Measurements from ENCODE around the gene NEDD9.

NEDD9 gene

DNA sequence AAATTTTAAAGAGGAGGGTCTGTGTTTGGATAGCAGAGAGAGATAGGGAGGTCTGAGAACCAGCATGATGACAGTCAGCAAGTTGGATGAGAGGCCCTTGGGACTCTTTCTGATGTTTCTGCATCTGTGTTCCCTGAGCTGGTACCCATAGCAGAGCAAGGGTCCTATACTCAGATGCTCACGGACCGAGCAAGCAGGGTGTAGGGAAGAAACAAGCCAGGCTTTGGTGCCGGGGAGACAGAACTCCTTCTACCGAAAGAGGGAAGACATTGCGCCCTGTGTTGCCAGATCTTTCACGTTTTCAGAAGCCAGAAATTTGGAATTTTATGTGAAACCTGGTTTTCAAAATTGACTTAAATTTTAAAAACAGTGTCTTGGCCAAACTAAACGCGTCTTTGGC lies 34.6 kb downstream of the NEDD9 start:
- no peak for DNase-seq

DNA sequence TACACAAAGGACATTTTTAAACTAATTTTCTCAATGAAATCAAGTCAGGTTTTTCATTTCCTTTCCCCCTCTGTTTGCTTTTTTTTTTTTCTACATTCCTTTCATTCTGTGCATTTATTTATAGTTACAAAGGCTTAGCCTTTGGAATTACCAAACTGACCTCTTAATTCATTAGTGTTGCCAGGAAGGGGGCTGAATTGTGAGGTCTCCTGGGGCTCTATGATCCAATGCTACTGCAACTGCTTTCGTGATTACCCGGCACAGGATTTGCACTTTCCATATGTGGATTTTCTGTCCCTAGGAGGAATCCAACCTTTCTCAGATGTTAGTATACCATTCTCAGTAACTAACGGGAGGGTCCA lies 35.3 kb downstream of the NEDD9 start:
- DNase-seq = no peak

- no peak for DNase-seq
These were observed 35.8 kb downstream of the NEDD9 start for GRCh38 chr6:11196511-11197174.

GRCh38 chr6:11194356-11195218 lies 37.9 kb downstream of the NEDD9 start:
- DNase-seq = no peak

DNA sequence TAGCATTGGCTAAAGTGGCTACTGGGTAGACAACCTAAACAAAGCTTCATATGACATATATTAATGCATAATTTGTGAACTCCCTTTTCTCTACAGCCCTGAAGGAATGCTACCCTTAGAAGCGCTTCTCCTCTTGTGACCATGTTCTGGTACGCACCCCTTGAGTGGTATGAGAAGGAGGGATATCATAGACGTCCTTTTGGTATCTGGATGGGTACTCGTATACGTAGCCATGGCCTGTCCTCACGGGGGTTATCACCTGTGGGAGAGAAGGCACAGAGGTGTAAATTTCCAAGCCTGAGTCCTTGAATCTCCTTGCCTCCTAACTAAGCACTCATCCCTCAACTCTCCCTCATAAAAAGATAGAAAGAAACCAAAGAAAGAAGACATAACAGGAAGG lies 39.0 kb downstream of the NEDD9 start:
- no peak for DNase-seq

- DNase-seq = no peak
These were observed 40.3 kb downstream of the NEDD9 start for GRCh38 chr6:11192167-11192566.

DNA sequence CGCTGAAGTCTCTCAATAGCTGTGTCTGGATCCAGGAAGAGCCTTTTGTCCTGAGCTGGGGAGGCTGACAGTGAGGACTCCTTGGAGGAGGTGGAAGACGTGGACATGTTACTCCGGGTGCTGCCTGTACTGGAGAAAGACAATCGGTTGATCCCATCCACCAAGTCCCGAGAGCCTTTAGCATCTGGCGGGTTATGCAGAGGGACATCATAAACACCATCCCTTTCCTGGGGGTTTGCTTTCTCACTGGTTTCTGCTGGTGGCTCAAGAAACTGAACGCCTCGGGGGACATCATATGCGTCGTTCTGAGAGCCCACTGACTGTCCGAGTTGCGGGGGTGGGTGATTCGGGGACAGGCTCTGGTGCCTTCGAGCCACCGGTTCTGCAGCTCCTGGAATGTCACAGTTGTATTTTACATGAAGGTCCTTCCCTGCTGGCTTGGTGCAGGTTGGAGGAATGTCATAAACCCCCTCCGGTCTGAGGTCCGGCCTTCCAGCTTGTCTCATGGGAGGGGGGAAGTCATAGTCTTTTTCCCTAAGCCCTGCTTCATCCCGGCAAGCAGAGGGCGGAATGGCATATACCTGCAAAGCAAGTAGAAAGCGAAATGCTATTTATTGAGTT lies 41.7 kb downstream of the NEDD9 start:
- DNase-seq = no peak

- DNase-seq = no peak
These were observed 42.4 kb downstream of the NEDD9 start for GRCh38 chr6:11189865-11190624.

DNA sequence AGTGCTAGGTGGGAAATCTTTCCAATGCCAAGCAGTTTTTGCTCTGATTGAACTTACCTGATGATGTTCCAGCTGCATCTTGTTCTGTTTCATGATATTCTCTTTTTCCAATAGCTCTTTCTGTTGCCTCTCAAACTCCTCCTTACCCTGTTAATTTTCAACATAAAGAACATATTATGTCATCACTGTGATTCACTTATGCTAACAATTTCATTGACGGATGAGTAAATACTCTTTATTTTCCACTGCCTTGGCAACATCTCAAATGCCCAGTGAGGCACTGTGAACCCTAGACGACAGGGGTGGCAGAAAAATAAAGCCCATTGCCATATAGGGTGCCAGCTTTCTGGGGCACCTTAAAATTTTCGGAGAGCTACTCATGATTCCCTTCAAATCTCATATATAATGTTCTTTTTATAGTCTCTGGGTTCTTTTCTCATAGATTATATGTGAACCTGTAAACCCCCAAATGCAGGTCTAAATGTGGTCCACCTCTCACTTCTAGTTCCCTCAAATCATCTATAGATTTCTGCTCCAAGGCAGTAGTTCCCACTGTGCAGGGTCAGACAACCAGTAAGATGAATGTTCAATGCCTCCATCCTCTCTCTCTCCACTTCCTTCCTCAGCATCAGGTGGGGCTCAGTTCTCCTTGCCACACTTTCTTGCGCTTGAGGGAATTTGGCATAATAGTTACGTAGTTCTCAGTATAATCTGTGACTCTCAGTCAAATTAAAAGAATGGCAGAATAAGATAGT lies 44.1 kb downstream of the NEDD9 start:
- DNase-seq = no peak

DNA sequence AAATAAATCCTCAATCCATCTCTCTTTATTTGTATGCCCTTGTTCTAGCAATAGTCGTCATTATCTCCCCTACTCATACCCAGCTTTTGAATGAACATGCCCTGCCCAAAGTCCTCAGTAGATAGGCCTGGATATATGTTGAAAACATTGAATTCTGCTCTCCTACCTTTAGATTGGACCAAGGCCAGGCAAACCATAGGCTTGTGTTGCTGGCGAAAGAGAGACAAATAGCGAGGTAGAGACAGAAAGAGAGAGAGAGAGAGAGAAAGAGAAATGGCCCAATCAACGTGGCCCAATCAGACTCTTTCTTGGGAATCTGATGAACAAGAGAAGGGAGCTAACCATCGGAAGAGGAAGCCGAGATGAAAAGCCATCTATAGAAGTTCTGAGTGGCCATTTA lies 45.2 kb downstream of the NEDD9 start:
- no peak for DNase-seq

DNA sequence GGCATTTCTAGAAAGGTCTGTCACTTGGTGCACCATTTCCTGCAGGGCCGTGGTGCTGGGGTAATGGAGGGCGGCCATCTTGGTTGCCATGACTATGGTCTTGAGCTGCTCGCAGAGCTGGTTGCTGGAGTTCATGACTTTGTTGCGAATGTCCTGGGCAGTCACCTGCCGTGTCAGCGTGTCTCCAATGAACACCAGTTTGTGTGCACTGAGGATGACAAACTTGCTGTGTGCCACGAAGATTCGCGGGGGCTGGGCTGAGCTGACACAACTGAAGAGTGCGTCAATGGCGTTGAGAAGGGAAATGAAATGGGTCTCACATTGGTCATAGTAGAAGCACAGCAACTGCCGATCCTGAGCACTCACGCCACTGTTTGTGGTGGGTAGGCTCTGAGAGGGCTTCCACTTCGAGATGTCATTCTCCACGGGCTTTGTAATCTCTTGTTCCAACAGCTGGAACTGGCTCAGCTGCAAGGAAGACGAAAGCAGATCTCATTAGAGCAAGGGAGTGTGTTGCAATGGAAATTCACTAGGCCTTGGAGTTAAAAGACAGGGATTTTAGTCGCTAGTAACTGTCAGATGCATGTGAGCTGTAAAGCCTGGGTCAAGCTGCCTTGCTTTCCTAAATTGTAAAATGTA lies 47.1 kb downstream of the NEDD9 start:
- no peak for DNase-seq

GRCh38 chr6:11183761-11184362 lies 48.6 kb downstream of the NEDD9 start:
- DNase-seq = no peak

DNA sequence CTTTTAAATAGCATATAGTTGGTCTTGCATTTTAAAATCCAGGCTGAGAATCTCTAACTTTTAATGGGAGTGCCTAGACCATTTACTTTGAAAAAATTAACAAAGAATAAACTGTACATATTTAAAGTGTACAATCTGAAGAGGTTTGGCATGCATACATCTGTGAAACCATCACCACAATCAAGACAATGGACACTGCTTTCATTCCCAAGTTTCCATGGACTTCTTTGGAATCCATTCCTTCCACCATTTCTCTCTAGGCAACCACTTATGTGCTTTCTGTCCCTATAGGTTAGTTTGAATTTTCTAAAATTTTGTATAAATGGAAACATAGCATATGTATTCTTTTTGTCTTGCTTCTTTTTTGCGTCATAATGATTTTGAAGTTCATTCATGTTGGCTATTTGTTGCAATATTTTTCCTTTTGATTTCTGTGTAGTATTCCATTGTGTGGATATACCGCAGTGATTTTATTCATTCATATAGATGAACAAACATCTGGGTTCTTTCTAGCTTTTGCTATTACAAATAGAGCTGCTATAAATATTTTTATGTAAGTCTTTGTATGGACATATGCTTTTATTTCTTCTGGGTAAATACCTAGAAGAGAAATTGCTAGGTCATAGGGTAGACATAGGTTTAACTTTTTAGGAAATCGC lies 50.9 kb downstream of the NEDD9 start:
- DNase-seq = no peak

DNA sequence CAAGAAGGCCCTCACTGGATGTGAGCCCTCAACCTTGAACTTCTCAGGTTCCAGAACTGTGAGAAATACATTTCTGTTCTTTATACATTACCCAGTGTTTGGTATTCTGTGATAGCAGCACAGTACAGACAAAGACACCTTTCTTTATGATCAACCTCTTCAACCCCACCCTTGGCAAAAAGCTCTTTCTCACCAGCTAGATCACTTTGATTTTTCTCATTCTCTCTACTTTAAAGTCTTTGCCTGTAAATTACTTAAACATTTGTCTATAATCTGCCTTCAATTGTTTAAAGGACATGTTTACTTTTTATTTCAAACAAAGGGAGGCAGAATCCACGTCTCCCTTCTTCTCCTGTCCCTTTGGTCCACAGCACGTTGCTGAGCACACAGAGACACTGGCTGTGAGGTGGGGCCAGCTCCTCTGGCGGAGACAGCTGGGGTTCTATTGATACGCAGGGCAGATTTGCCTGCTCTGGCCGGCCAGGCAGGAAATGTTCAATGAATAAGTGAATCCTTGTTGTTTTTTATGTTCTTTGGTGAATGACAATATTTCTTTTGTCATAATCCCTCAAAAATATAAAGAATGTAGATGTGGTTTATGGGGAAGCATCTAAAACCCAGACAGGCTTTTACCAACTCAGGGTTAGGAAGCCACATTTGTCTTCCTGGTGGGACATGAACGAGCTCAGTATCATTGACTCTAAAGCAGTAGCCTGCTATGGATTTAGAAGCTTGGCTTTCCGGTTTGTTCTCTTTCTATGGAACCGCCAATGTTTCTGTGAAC lies 52.9 kb downstream of the NEDD9 start:
- DNase-seq = no peak

DNA sequence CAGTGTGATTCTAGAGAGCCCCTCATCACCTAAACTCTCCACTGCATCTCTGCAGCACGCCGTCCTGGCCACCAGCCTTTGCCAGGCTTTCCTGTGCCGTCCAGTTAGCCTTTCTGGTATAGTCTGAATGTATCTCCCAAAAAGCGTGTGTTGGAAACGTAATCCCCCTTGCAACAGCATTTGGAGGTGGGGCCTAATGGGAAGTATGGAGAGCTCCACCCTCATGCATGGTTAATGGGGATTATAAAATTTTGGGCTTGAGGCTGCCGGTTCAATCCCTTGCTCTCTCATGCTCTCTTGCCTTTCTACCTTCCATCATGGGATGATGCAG lies 53.4 kb downstream of the NEDD9 start:
- DNase-seq = no peak

DNA sequence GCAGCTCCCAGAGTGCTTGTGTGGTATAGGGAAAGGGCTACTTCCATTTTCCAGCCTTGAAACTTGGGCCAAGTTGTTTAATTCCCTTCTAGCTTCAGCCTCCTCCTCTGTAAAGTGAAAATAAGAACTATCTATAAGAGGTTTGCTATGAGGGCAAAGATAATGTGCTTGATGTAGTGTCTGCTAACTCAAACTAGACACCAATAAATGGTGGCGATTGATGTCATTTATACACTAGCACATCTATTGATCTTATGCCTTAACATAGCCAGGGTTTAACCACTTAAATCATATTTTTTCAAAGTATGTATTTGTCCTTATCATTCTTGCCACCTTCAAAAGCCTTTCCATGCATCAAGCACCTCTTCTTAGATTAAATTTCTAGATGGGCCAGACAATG lies 55.2 kb downstream of the NEDD9 start:
- DNase-seq = no peak

DNA sequence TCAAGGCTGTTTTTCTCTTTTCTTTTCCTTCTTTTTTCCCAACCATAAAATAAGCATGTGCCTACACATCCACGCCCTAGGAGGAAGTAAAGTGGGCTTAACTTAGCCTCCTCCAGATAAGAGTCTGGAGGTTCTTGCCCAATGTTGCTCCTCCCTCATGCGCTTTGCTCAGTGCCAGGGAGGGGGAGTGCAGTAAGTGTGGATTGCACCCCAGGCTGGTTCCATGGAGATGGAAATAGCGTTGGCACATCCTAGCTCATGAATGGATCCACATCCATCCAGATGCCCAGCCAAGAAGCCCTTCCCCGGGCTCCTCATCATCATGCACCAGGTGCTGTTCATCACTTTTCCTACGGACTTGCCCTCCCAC lies 58.2 kb downstream of the NEDD9 start:
- no peak for DNase-seq

DNA sequence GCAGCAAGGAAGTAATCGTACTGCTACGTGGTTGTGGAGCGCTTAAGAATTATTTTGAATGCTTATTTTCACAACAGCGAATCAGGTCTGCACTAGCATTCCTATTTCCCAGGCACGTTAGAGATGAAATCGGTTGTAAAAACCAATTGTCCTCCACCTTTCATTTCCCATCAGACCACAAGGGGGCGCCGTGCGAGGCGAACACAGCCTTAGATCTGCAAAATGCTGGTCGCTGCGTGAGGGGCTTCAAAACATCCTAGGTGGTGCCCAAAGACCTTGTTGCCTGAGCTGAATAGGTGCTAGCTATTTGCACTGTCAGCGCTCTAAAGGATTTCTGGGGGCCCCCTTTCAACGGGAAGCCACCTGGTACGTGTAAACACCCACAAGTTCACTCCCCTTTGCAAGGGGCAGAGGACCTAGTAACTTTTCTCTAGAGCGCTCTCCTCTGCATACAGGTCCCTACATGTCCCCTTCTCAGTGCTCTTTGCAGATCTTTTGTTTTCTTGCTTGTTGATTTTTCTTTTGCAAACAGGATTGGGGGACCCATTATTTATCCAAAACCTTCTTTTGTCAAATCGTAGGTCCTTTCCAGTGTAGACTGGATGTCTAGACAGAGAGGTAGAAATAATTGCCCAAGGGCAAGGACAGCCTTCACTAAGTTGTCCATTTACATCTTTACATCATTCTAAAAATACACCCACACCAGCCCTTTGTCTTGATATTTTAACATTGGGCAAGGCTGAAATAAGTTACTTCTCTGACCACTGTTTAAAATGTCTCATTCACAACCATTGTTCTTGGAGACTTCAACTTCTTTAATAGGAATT lies 59.8 kb downstream of the NEDD9 start:
- DNase-seq = peak; percentile 73

DNA sequence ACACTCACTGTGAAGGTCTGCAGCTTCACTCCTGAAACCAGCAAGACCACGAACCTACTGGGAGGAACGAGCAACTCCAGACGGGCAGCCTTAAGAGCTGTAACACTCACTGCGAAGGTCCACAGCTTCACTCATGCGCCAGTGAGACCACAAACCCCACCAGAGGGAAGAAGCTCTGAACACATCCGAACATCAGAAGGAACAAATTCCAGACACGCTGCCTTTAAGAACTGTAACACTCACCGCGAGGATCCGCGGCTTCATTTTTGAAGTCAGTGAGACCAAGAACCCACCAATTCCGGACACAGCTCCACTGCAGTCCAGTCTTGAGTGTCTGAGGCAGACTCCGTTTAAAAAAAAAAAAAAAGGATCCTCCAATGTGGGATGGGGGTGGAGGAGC lies 60.5 kb downstream of the NEDD9 start:
- no peak for DNase-seq

Data from activated naive CD4-positive, alpha-beta T cell treated with anti-CD3 and anti-CD28 coated beads, Interleukin-2, amount 50 U/mL, for 16 hours (primary cell).